Kidney glomerular epithelial cell (primary cell): ENCODE results near the gene FBXO3.

Experiments used
- DNase-seq: peaks from one replicate; lab custom pipeline; 2025; lab: John Stamatoyannopoulos, UW

The FBXO3 gene

GRCh38 chr11:33772870-33773269 lies 1.4 kb downstream of the FBXO3 start:
- no peak for DNase-seq

GRCh38 chr11:33772300-33772699 lies 2.0 kb downstream of the FBXO3 start:
- peak; percentile 75 for DNase-seq

DNA sequence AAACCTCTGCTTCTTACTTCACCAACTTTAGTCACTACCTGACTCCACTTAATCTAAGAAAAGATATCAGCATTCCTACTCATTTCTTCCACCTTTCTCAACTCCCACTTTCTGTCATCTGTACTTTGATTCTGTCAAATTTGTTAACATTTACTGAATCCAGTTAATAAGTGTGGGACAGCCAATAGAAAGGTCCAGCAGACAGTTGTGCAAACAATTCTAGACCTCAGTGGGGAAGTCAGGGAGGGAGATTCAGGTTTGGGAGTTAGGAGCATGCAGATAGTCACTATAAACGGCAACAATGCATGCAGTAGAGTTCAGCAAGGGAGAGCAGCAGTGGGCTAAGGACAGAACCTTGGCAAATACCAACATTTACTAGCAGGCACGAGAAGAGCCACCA lies 4.1 kb downstream of the FBXO3 start:
- no peak for DNase-seq

DNA sequence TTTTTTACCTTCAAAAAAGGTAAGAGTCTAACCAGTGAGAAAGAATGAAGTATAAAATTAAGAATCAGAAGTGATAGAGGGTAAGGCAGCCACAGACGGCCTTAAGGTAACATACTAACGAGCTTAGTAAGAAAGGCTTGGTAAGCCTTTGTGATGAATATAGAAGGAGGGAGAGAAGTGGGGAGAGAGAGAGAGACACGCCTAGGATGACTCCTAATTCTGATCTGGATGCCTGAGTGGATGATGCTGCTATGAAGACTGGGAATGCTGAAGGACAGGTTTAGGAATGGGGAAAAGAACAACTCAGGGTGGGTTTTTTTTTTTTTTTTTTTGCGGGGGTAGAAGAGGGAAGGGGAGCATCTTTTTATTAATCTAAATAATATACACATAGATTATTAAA lies 4.8 kb downstream of the FBXO3 start:
- DNase-seq: no peak

DNA sequence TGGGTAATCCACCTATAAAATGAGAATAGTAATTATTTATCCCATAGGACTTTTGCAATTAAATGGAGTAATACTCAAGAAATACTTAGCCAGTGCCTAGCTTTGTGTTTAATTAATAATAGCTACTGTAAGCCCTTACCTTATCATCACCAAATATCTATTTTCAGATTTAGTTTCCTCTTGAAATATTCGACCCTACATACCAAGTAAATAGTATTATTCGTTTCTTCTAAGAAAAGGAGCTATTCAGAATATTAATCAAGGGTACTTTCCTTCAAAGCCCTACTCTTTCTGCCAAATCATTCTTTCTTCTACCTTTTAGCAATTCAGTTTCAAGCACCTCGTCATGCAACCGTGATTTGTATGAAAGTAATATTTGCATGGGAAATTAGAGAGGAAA lies 6.7 kb downstream of the FBXO3 start:
- DNase-seq: no peak

DNA sequence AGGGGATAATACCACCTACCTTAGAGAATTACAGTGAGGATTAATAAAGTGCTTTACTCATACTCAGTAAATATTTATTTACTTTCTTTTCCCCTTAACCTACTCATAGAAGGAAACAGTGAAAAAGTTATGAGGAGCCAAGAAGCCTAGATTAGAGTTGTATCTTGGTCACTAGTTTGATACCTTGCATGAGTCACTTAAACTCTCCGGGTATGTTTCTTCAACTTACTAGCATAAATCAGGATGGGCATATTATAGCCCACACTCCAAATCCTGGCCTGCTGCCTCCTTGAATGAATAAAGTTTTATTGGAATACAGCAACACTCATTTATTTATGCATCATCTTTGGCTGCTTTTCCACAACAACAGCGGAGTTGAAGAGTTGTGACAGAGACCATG lies 8.2 kb downstream of the FBXO3 start:
- no peak for DNase-seq

- no peak for DNase-seq
Measured at GRCh38 chr11:33761471-33761870, 12.8 kb downstream of the FBXO3 start.

DNA sequence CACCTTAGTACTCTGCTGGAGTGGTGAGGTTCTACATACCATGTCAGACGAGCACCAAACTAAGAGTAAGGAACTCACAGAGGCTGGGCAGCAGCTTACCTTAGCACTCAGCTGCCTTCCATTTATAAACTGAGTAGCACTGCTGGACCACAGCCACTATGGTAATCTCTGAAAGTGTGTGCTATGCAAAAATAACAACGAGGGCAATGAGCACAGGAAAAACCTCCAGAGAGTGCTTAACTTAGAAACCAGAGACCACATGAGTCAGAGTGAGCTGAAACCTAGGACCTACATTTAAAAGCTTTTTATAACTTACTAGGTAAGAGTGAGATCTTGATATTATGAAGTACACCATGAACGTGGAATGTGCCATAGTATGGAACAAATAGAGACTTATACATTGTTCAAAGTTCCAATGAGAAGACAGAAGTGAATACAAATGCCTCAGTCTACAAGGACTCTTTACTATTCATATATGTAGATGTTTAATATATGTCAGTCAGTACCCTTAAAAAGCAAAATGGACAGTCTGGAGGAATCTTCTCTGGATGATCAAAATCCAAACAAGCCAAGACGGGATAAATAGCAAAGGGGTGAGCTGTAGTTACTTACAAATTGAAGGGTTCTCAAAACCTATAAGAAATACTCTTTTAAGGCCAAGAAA lies 20.9 kb downstream of the FBXO3 start:
- peak; percentile 41 for DNase-seq

DNA sequence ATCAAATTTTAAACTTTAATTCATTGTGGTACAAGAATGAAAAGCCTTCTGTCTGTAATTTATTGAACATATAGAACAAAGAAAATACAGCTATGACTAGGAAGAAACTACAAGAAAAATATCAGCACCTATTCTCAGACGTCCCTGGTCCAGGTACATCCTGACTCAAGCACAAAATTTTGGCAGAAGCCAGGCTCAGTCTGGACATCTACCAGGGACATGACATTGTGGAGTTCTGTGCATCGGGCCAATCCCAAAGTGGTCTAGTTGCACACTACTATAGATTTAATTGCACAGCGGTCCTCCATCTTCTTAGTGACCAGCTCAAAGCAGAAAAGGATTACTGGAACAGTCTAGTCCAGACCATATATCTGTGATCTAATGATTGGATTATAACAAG lies 22.4 kb downstream of the FBXO3 start:
- DNase-seq: no peak

- DNase-seq: no peak
Measured at GRCh38 chr11:33747979-33748378, 26.3 kb downstream of the FBXO3 start.

GRCh38 chr11:33743291-33743690 lies 31.0 kb downstream of the FBXO3 start:
- DNase-seq: no peak

- DNase-seq: peak; percentile 30
Measured at GRCh38 chr11:33742249-33742851, 32.0 kb downstream of the FBXO3 start.

- no peak for DNase-seq
Measured at GRCh38 chr11:33741806-33742205, 32.5 kb downstream of the FBXO3 start.

- no peak for DNase-seq
Measured at GRCh38 chr11:33737362-33737821, 36.9 kb downstream of the FBXO3 start.

DNA sequence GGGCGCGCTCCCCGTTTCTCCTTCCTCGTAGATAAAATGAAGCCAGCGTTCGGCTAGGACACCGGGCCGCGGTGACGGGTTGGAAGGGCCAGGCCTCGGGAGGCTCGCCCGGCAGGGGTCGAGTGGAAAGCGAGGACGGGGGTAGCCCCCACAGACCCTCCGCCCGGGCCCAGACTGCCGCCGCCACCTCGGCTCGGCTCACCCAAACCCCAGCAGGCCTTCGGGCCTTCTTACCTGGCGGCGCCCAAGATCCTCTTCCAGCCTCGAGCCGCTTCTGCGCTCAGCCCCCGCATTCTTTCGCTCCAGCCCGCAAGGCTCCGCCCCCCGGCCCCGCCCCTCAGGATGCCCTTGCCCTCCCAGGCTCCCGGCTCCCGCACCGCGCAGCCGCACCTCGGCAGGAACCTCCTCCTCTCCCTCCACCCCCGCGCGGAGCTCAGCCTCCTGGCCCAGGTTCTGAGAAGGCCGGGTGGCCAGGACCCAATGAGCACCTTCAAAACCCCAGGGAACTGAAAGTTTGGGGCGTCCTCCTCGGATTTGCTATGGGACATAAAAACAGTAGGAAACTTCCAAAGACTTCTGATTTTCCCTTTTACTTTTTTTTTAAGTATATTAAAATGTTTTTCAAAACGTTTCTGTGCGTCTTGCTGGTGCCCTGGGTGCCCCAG lies 38.0 kb downstream of the FBXO3 start, which contains the start of gene CD59:
TSS of gene CD59 (minus strand) at position 276 of the 665 bp plus-strand sequence. CDS start 13,978 bp downstream, outside the sequence.
- peak; percentile 90 for DNase-seq

DNA sequence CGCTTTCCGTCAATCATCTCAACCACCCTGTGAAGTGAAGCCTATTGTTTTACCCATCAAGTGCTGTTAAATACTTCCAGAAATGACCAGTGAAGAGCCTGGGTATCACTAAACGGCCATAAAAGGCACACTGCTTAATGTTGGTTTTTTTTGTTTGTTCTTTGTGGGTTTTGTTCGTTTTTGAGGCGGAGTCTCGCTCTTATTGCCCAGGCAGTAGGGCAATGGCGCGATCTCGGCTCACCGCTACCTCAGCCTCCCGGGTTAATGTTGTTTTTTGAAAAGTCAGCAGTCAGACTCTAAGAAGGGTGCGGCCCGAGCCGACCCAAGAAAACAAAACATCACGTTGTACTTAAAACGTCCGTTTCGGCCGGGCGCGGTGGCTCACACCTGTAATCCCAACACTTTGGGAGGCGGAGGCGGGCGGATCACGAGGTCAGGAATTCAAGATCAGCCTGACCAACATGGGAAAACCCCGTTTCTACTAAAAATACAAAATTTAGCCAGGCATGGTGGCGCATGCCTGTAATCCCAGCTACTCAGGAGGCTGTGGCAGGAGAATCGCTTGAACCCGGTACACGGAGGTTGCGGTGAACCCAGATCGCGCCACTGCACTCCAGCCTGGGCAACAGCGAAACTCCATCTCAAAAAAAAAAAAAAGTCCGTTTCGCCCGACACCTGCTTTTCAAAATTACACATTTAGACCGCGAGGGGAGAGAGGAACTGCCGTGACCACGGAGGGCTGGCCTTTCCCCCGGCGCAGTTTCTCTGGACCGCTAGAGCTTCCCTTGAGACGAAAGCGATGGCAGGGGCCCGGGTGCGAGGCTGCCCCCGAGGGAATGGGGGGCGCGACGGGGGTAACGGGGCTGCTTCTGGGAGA lies 38.8 kb downstream of the FBXO3 start:
- DNase-seq: peak; percentile 58

DNA sequence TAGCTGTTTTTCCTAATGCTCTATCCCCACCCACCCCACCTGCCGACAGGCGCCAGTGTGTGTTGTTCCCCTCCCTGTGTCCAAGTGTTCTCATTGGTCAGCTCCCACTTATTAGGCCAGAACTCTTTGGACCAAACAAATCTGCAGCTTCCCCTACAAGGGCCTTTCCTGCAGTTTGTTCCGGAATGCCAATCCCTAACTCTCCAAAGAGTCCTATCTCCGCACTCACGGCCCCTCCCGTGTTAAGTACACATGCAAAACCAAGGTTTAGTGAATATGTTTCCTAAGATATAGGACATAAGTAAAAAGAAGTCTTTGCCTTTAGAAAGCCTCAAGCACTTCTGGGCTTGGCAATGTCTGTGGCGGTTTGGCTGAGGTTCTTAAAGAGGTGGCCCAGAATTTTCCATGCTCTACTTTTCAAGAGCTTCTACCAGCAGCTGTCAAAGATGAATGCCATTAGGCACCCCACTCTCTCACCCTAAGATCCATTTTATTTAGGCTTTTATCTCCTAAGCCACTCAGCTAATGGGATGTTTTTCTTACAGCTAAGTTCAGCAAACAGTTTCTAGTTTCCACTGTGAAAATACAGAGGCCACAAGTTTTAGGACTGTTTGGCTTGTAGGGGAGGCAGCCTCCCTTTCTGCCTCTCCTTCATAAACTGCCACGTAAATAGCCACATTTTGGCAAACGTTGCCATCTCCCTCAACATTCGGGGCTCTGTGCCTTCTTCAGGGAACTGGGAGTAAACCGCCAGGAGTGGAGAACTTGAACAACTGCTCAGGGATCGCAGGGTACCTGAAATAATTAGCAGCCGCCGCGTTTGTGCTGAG lies 39.7 kb downstream of the FBXO3 start:
- DNase-seq: no peak

DNA sequence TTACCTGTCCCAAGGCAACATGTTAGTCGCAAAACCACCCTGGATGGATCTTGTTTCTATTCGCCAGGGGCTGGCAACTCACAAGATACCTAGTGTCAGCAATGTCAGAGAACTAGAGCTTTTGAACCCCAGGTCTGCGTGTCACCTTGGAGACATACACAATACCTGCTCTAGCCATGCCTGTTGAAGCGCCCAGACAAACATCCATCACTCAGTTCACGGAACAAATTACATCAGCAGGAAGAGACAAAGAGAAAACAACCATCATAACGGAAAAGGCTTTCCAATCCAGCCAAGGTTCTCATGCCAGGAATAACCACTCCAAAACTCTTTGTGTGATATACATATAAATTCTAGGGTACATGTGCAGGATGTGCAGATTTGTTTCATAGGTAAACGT lies 40.3 kb downstream of the FBXO3 start:
- no peak for DNase-seq

- DNase-seq: no peak
Measured at GRCh38 chr11:33731723-33732531, 42.4 kb downstream of the FBXO3 start.

DNA sequence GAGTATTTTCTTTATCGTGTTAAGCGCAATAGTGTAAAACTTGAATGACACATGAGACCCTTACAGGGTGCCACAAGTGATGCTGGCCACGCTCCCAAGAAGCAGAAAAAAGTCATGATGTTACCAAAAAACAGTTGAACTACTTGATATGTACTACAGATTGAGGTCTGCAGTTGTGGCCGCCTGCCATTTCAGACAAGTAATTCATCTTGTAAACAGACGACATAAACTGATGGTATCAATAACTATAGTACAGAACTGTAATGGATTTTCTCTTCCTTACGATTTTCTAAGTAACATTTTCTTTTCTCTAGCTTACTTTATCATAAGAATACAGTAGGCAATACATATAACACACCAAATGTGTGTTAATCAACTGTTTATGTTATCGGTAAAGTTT lies 43.6 kb downstream of the FBXO3 start:
- DNase-seq: no peak
